Endothelial cell of umbilical vein (primary cell): ENCODE data around the gene FAM118B.

Experiments used
- EZH2 ChIP-seq: IDR thresholded peaks from 2 replicates; pipeline ENCODE4 v1.6.1; 2012; ENCODE audit warnings: borderline replicate concordance, low read depth, mild to moderate bottlenecking, moderate library complexity, low read length, inconsistent platforms; ENCODE audit not compliant: severe bottlenecking
- FOS ChIP-seq: IDR thresholded peaks from 2 replicates; pipeline ENCODE4 v1.6.1; 2011; ENCODE audit warnings: mild to moderate bottlenecking, low read length, moderate library complexity, borderline replicate concordance; ENCODE audit not compliant: insufficient read depth
- GATA2 ChIP-seq: IDR thresholded peaks from 2 replicates; pipeline ENCODE4 v1.7.0; 2011; ENCODE audit warnings: low read depth, mild to moderate bottlenecking, moderate library complexity, mixed read lengths, low read length; ENCODE audit not compliant: insufficient read length, insufficient read depth
- JUN ChIP-seq: IDR thresholded peaks from 2 replicates; pipeline ENCODE4 v1.6.1; 2011; ENCODE audit warnings: borderline replicate concordance, low read depth; ENCODE audit not compliant: insufficient read length, insufficient read depth
- POLR2A ChIP-seq: IDR thresholded peaks from 2 replicates; pipeline ENCODE4 v1.6.1; 2012; ENCODE audit warnings: low read depth, mild to moderate bottlenecking, control low read depth, low read length
- POLR2AphosphoS5 ChIP-seq: IDR thresholded peaks from 2 replicates; pipeline ENCODE4 v1.6.1; 2012; ENCODE audit warnings: low read depth, mild to moderate bottlenecking, control low read depth, low read length, moderate library complexity; ENCODE audit not compliant: insufficient read depth
- TF ChIP-seq, protein P1 (sequence below), 2 donors: IDR thresholded peaks; 1 replicate in 1 of 2; 2 replicates in 1 of 2; pipeline ENCODE4 v1.5.1; 2011; ENCODE audit warnings: low read length in 2 of 2, mild to moderate bottlenecking in 2 of 2, moderate library complexity in 2 of 2, control low read depth in 1 of 2, inconsistent platforms in 1 of 2, low read depth in 1 of 2; ENCODE audit not compliant: insufficient read depth in 1 of 2; ENCODE audit errors: extremely low read depth in 1 of 2
- TF ChIP-seq, protein P2 (sequence below): IDR thresholded peaks from 2 replicates; pipeline ENCODE4 v1.6.1; 2011; ENCODE audit not compliant: insufficient read depth, insufficient read length

GRCh38 chr11:126279191-126279590, 67.6 kb downstream of the FAM118B start:
- TF ChIP-seq, protein P1, sequence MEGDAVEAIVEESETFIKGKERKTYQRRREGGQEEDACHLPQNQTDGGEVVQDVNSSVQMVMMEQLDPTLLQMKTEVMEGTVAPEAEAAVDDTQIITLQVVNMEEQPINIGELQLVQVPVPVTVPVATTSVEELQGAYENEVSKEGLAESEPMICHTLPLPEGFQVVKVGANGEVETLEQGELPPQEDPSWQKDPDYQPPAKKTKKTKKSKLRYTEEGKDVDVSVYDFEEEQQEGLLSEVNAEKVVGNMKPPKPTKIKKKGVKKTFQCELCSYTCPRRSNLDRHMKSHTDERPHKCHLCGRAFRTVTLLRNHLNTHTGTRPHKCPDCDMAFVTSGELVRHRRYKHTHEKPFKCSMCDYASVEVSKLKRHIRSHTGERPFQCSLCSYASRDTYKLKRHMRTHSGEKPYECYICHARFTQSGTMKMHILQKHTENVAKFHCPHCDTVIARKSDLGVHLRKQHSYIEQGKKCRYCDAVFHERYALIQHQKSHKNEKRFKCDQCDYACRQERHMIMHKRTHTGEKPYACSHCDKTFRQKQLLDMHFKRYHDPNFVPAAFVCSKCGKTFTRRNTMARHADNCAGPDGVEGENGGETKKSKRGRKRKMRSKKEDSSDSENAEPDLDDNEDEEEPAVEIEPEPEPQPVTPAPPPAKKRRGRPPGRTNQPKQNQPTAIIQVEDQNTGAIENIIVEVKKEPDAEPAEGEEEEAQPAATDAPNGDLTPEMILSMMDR (IDR thresholded peaks at IDR 0.05; ENCODE audit: extremely low read depth in 1 of 2, insufficient read depth in 1 of 2, low read depth in 1 of 2, low read length in 2 of 2): no peak
- no peak for TF ChIP-seq EZH2
- TF ChIP-seq POLR2A: no peak
- TF ChIP-seq POLR2AphosphoS5: no peak
- TF ChIP-seq, protein P2, sequence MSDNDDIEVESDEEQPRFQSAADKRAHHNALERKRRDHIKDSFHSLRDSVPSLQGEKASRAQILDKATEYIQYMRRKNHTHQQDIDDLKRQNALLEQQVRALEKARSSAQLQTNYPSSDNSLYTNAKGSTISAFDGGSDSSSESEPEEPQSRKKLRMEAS: no peak
- no peak for TF ChIP-seq JUN
- no peak for TF ChIP-seq FOS
- no peak for TF ChIP-seq GATA2
